Activated CD4-positive, alpha-beta memory T cell treated with anti-CD3 and anti-CD28 coated beads, Interleukin-2, amount 10 ng/mL, durations not matched to agents 7 days and 5 days (primary cell): ENCODE results near the gene KIRREL3. TPM values are rescaled to one million over a fixed set of nuclear protein-coding genes. Genes with fewer than 3 reads are reported as not detected.

ENCODE experiments used
- CTCF ChIA-PET: fragments of 350-600 bp; sonication (Branson Sonifier 250); formaldehyde crosslinking; loops from one replicate; lab custom pipeline; 2021; ENCODE audit warnings: antibody characterized with exemption, inconsistent platforms; lab: Charles Lee
- POLR2A ChIA-PET: fragments of 350-600 bp; sonication (Branson Sonifier 250); formaldehyde crosslinking; loops from one replicate; lab custom pipeline; 2021; ENCODE audit warnings: antibody characterized with exemption; lab: Charles Lee
- DNase-seq: peaks from one replicate; pipeline ENCODE4 v3.0.0-alpha.2; 2020
- H3K27ac Mint-ChIP-seq: one replicate; pipeline ENCODE4 v1.8.0; 2021; ENCODE audit warnings: mild to moderate bottlenecking, mixed read lengths
- H3K27me3 Mint-ChIP-seq: one replicate; pipeline ENCODE4 v1.8.0; 2021; ENCODE audit warnings: mixed read lengths
- H3K36me3 Mint-ChIP-seq: one replicate; pipeline ENCODE4 v1.8.0; 2021; ENCODE audit warnings: low read depth, mixed read lengths
- H3K4me1 Mint-ChIP-seq: one replicate; pipeline ENCODE4 v1.8.0; 2021; ENCODE audit warnings: mixed read lengths
- H3K4me3 Mint-ChIP-seq: one replicate; pipeline ENCODE4 v1.8.0; 2021; ENCODE audit warnings: mild to moderate bottlenecking, mixed read lengths
- H3K9me3 Mint-ChIP-seq: one replicate; pipeline ENCODE4 v1.8.0; 2021; ENCODE audit warnings: mixed read lengths
- total RNA-seq, 2 experiments: library from RNA; stranded (reverse); gene quantifications; one replicate each; pipeline ENCODE4 v1.2.3, GENCODE V29; 2021

The KIRREL3 gene
- total RNA-seq, 2 experiments from 2014 or later, result not detected

- CTCF ChIA-PET, result no interaction called here
- POLR2A ChIA-PET, result no interaction called here
- no peaks in the 10 kb centered on the region for H3K27me3 Mint-ChIP-seq
- no peak for DNase-seq
- H3K4me3 Mint-ChIP-seq, result no peak overlapping the region
- no peaks in the 10 kb centered on the region for H3K9me3 Mint-ChIP-seq
- no peak overlapping the region for H3K27ac Mint-ChIP-seq
- H3K36me3 Mint-ChIP-seq, result no peaks in the 10 kb centered on the region
- no peaks in the 10 kb centered on the region for H3K4me1 Mint-ChIP-seq
Observed at GRCh38 chr11:126522606-126523005, 478.0 kb downstream of the KIRREL3 start.

- no peak for DNase-seq
- Mint-ChIP-seq H3K27ac (no peak overlapping the region), H3K9me3 (no peaks in the 10 kb centered on the region), H3K27me3 (no peaks in the 10 kb centered on the region), H3K4me1 (no peaks in the 10 kb centered on the region), H3K4me3 (no peak overlapping the region), H3K36me3 (no peaks in the 10 kb centered on the region)
- ChIA-PET POLR2A (no interaction called here), CTCF (no interaction called here)
Observed at GRCh38 chr11:126522152-126522551, 478.4 kb downstream of the KIRREL3 start.

GRCh38 chr11:126521196-126521595 is 479.4 kb downstream of the KIRREL3 start:
- Mint-ChIP-seq H3K27me3 (no peaks in the 10 kb centered on the region), H3K4me3 (no peak overlapping the region), H3K27ac (no peak overlapping the region), H3K36me3 (no peaks in the 10 kb centered on the region), H3K4me1 (no peaks in the 10 kb centered on the region), H3K9me3 (no peaks in the 10 kb centered on the region)
- DNase-seq, result no peak
- CTCF ChIA-PET, result no interaction called here
- POLR2A ChIA-PET, result no interaction called here

GRCh38 chr11:126519764-126520734 is 480.5 kb downstream of the KIRREL3 start:
- no peaks in the 10 kb centered on the region for H3K36me3 Mint-ChIP-seq
- POLR2A ChIA-PET, result no interaction called here

GRCh38 chr11:126518972-126519690 is 481.4 kb downstream of the KIRREL3 start:
- H3K27ac Mint-ChIP-seq, result no peak overlapping the region
- ChIA-PET CTCF (no interaction called here), POLR2A (no interaction called here)
- H3K4me1 Mint-ChIP-seq, result no peaks in the 10 kb centered on the region
- H3K27me3 Mint-ChIP-seq, result no peaks in the 10 kb centered on the region
- DNase-seq, result no peak
- no peak overlapping the region for H3K4me3 Mint-ChIP-seq
- H3K36me3 Mint-ChIP-seq, result no peaks in the 10 kb centered on the region
- H3K9me3 Mint-ChIP-seq, result no peaks in the 10 kb centered on the region

More at GRCh38 chr11:126519764-126520734, 480.5 kb downstream of the KIRREL3 start:
- no peaks in the 10 kb centered on the region for H3K27me3 Mint-ChIP-seq
- H3K9me3 Mint-ChIP-seq, result no peaks in the 10 kb centered on the region
- no peak overlapping the region for H3K27ac Mint-ChIP-seq
- H3K4me1 Mint-ChIP-seq, result no peaks in the 10 kb centered on the region
- CTCF ChIA-PET, result no interaction called here
- H3K4me3 Mint-ChIP-seq, result no peak overlapping the region
- DNase-seq, result no peak

GRCh38 chr11:126518071-126518971 is 482.2 kb downstream of the KIRREL3 start:
- DNase-seq, result no peak
- no peaks in the 10 kb centered on the region for H3K9me3 Mint-ChIP-seq
- no peaks in the 10 kb centered on the region for H3K27me3 Mint-ChIP-seq
- CTCF ChIA-PET, result no interaction called here
- no peak overlapping the region for H3K4me3 Mint-ChIP-seq
- no peaks in the 10 kb centered on the region for H3K36me3 Mint-ChIP-seq
- H3K4me1 Mint-ChIP-seq, result no peaks in the 10 kb centered on the region
- POLR2A ChIA-PET, result no interaction called here
- H3K27ac Mint-ChIP-seq, result no peak overlapping the region

GRCh38 chr11:126515501-126515900 is 485.1 kb downstream of the KIRREL3 start:
- no peak overlapping the region for H3K27ac Mint-ChIP-seq
- H3K4me1 Mint-ChIP-seq, result no peaks in the 10 kb centered on the region
- no peaks in the 10 kb centered on the region for H3K9me3 Mint-ChIP-seq
- no peaks in the 10 kb centered on the region for H3K36me3 Mint-ChIP-seq
- ChIA-PET CTCF (no interaction called here), POLR2A (no interaction called here)
- no peaks in the 10 kb centered on the region for H3K27me3 Mint-ChIP-seq
- H3K4me3 Mint-ChIP-seq, result no peak overlapping the region
- no peak for DNase-seq

GRCh38 chr11:126514061-126514693 is 486.4 kb downstream of the KIRREL3 start:
- POLR2A ChIA-PET, result no interaction called here
- Mint-ChIP-seq H3K27ac (no peak overlapping the region), H3K4me1 (no peaks in the 10 kb centered on the region), H3K9me3 (no peaks in the 10 kb centered on the region), H3K4me3 (no peak overlapping the region), H3K27me3 (no peaks in the 10 kb centered on the region), H3K36me3 (no peaks in the 10 kb centered on the region)
- CTCF ChIA-PET, result no interaction called here
- DNase-seq, result no peak

GRCh38 chr11:126512741-126513715 is 487.5 kb downstream of the KIRREL3 start:
- Mint-ChIP-seq H3K36me3 (no peaks in the 10 kb centered on the region), H3K27ac (no peak overlapping the region), H3K27me3 (no peaks in the 10 kb centered on the region), H3K9me3 (no peaks in the 10 kb centered on the region), H3K4me1 (no peaks in the 10 kb centered on the region), H3K4me3 (no peak overlapping the region)
- no peak for DNase-seq
- POLR2A ChIA-PET, result no interaction called here
- CTCF ChIA-PET, result no interaction called here

GRCh38 chr11:126512251-126512650 is 488.3 kb downstream of the KIRREL3 start:
- H3K9me3 Mint-ChIP-seq, result no peaks in the 10 kb centered on the region

GRCh38 chr11:126511475-126512115 is 489.0 kb downstream of the KIRREL3 start:
- no peaks in the 10 kb centered on the region for H3K36me3 Mint-ChIP-seq
- no peaks in the 10 kb centered on the region for H3K4me1 Mint-ChIP-seq
- CTCF ChIA-PET, result no interaction called here
- H3K27ac Mint-ChIP-seq, result no peak overlapping the region
- H3K4me3 Mint-ChIP-seq, result no peak overlapping the region
- no peak for DNase-seq
- H3K27me3 Mint-ChIP-seq, result no peaks in the 10 kb centered on the region
- POLR2A ChIA-PET, result no interaction called here
- no peaks in the 10 kb centered on the region for H3K9me3 Mint-ChIP-seq

More at GRCh38 chr11:126512251-126512650, 488.3 kb downstream of the KIRREL3 start:
- Mint-ChIP-seq H3K27me3 (no peaks in the 10 kb centered on the region), H3K4me3 (no peak overlapping the region), H3K4me1 (no peaks in the 10 kb centered on the region), H3K27ac (no peak overlapping the region), H3K36me3 (no peaks in the 10 kb centered on the region)
- POLR2A ChIA-PET, result no interaction called here
- CTCF ChIA-PET, result no interaction called here
- DNase-seq, result no peak
